HT-29 (cell line): ENCODE results near the gene SYT9. TPM values are rescaled to one million over a fixed set of nuclear protein-coding genes. Genes with fewer than 3 reads are reported as not detected.

Experiments
- DNase-seq: peaks from one replicate; pipeline ENCODE4 v3.0.0-alpha.2; 2015; ENCODE audit warnings: low spot score
- total RNA-seq: library from RNA; depleted of rRNA; stranded (reverse); fragments of >200 nt; shearing (Covaris generic); gene quantifications from 2 replicates; pipeline ENCODE4 v1.2.3, GENCODE V29; 2014; rRNA removed

Gene SYT9
- total RNA-seq, result not detected in 2 replicates

- DNase-seq, result no peak
Observed at GRCh38 chr11:7251836-7252682, at the start of gene SYT9. Gene SYT9 (plus strand): TSS chr11:7251904. CDS start chr11:7252187, 283 bp downstream.

- no peak for DNase-seq
Observed at GRCh38 chr11:7202412-7202811, 49.3 kb upstream of the SYT9 start.

GRCh38 chr11:7204778-7205177 is 46.9 kb upstream of the SYT9 start:
- DNase-seq, result no peak

- no peak for DNase-seq
Observed at GRCh38 chr11:7208391-7208790, 43.3 kb upstream of the SYT9 start.

GRCh38 chr11:7219491-7219890 is 32.2 kb upstream of the SYT9 start:
- no peak for DNase-seq

- no peak for DNase-seq
Observed at GRCh38 chr11:7220636-7221035, 31.1 kb upstream of the SYT9 start.

GRCh38 chr11:7222619-7223018 is 29.1 kb upstream of the SYT9 start:
- no peak for DNase-seq

GRCh38 chr11:7239877-7240276 is 11.8 kb upstream of the SYT9 start:
- DNase-seq, result no peak

GRCh38 chr11:7245341-7245740 is 6.4 kb upstream of the SYT9 start:
- DNase-seq, result no peak

GRCh38 chr11:7246179-7246578 is 5.5 kb upstream of the SYT9 start:
- DNase-seq, result no peak

- DNase-seq, result no peak
Observed at GRCh38 chr11:7250166-7250565, 1.5 kb upstream of the SYT9 start.

GRCh38 chr11:7251487-7251835 is 243 bp upstream of the SYT9 start:
- DNase-seq, result no peak

- DNase-seq, result no peak
Observed at GRCh38 chr11:7252683-7253213, 1.0 kb downstream of the SYT9 start.

- no peak for DNase-seq
Observed at GRCh38 chr11:7253800-7254199, 2.1 kb downstream of the SYT9 start.

- DNase-seq, result no peak
Observed at GRCh38 chr11:7254731-7255291, 3.1 kb downstream of the SYT9 start.

GRCh38 chr11:7256943-7257342 is 5.2 kb downstream of the SYT9 start:
- DNase-seq, result no peak

- no peak for DNase-seq
Observed at GRCh38 chr11:7257724-7258123, 6.0 kb downstream of the SYT9 start.

- DNase-seq, result no peak
Observed at GRCh38 chr11:7261578-7261977, 9.9 kb downstream of the SYT9 start.

GRCh38 chr11:7262672-7263071 is 11.0 kb downstream of the SYT9 start:
- DNase-seq, result no peak

- DNase-seq, result no peak
Observed at GRCh38 chr11:7263842-7264241, 12.1 kb downstream of the SYT9 start.

- DNase-seq, result no peak
Observed at GRCh38 chr11:7268758-7269157, 17.1 kb downstream of the SYT9 start.

- DNase-seq, result no peak
Observed at GRCh38 chr11:7270233-7270865, 18.6 kb downstream of the SYT9 start.

- no peak for DNase-seq
Observed at GRCh38 chr11:7272373-7272772, 20.7 kb downstream of the SYT9 start.
